ENCODE data around the gene TMEM120B.
"Not testable (repeated sequence)": the region's sequence is repeated elsewhere in the genome, so short reads cannot be mapped to it uniquely, and the experiment has no call there.

Gene TMEM120B

DNA sequence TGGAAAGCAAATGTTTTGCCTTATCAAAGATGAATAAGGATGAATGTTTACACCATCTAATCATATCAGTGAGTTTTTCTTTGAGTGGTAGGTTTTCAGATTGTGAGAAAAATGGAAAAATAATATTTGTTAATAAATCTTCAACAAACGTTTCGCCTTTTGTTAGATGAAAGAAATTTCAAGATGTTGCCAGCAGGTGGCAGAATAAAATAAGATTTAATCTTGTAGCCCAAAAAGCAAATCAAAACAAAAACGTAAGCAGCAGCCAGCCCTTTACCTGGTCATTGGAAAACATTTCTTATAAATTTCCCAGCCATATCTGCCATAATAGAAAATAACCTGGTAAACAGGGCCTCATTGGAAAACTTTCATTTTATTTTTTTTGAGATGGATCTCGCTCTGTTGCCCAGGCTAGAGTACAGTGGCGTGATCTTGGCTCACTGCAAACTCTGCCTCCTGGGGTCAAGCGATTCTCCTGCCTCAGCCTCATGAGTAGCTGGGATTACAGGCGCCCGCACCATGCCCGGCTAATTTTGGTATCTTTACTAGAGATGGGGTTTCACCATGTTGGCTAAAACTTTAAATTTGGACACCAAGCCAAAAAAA, 15.4 kb upstream of the TMEM120B start:
- no peak overlapping the region for H3K4me3 Mint-ChIP-seq
- H3K36me3 Mint-ChIP-seq = no peaks in the 10 kb centered on the region
- H3K9me3 Mint-ChIP-seq (ENCODE audit: low read depth) = no peaks in the 10 kb centered on the region
- H3K4me1 Mint-ChIP-seq (ENCODE audit: low read depth) = peaks cover 1% of the 10 kb centered on the region
- no peak overlapping the region for H3K27ac Mint-ChIP-seq
- no peaks in the 10 kb centered on the region for H3K27me3 Mint-ChIP-seq

DNA sequence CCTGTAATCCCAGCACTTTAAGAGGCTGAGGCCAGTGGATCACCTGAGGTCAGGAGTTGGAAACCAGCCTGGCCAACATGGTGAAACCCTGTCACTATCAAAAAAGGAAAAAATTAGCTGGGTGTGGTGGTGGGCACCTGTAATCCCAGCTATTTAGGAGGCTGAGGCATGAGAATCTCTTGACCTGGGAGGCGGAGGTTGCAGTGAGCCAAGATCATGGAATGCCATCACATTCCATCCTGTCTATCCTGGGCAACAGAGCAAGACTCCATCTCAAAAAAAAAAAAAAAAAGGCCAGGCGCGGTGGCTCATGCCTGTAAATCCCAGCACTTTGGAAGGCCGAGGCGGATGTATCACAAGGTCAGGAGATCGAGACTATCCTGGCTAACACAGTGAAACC, 14.7 kb upstream of the TMEM120B start:
- not testable (repeated sequence) for H3K36me3 Mint-ChIP-seq

DNA sequence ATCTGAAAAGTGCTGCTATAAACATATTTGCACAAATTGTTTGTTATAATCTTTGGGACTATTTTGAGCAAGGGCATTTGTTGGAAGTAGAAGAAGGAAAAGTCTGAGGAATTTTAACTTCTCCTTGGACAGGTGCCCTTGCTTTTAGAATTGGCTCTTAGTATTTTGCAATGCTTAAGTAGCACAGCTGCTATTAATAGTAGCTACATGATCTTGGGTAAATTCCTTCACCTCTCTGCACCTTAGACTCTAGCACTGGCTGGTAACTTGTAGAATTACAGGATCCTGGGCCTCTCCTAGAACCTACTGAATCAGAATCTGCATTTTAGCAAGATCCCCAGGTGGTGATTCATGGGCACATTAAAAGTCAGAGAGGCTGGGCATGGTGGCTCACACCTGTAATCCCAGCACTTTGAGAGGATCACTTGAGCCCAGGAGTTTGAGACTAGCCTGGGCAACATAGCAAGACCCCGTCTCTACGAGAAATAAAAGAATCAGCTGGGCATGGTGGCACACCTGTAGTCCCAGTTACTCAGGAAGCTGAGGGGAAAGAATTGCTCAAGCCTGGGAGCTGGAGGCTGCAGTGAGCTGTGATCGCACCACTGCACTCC, 10.8 kb upstream of the TMEM120B start:
- Mint-ChIP-seq H3K36me3 (peaks cover 3% of the 10 kb centered on the region), H3K27ac (no peak overlapping the region), H3K4me3 (no peak overlapping the region), H3K4me1 (ENCODE audit: low read depth) (peaks cover 1% of the 10 kb centered on the region), H3K9me3 (ENCODE audit: low read depth) (no peaks in the 10 kb centered on the region), H3K27me3 (peaks cover 1% of the 10 kb centered on the region)

More for the DNA sequence above, 14.7 kb upstream of the TMEM120B start:
- not testable (repeated sequence) for H3K4me3 Mint-ChIP-seq; H3K27ac Mint-ChIP-seq; H3K4me1 Mint-ChIP-seq (ENCODE audit: low read depth); H3K27me3 Mint-ChIP-seq; H3K9me3 Mint-ChIP-seq (ENCODE audit: low read depth)

DNA sequence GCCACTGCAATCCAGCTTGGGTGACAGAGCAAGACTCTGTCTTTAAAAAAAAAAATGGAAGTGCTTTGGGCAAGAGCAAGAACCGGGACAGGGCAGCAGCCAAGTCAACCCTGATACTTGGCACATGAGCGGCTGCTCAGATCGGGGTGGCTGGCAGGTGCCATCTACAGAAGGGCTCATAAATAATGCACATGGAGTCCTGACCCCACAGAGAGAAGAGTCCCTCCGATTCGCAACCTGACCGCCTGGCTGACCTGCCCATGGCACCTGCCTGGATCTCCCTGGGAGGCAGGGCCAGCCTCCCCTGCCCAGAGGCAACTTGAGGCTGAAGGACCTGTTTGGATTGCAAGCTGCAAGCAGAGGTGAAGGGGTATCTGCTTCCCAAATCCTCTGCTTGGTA, 9.6 kb upstream of the TMEM120B start:
- Mint-ChIP-seq H3K27me3 (peaks cover 1% of the 10 kb centered on the region), H3K4me3 (no peak overlapping the region), H3K27ac (no peak overlapping the region), H3K9me3 (ENCODE audit: low read depth) (no peaks in the 10 kb centered on the region), H3K36me3 (peaks cover 3% of the 10 kb centered on the region), H3K4me1 (ENCODE audit: low read depth) (no peaks in the 10 kb centered on the region)

DNA sequence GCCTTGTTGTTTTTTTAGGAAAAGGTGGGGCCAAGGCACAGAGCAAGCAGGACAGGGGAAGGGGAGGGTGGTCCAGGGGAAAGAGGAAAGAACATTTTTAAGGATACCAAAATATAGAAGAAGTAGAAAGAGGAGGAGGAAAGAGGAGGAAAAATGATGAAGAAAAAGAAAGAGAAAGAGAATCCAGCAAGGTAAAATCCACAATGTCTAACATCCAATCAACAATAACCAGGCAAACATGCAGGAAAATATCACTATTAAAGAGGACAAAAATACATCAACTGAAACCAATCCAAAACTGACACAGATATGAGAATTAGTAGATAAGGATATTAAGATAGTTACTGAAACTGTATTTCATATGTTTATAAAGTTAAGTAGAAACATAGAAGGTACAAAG, 7.0 kb upstream of the TMEM120B start:
- no peak overlapping the region for H3K27ac Mint-ChIP-seq
- peaks cover 1% of the 10 kb centered on the region for H3K27me3 Mint-ChIP-seq
- no peaks in the 10 kb centered on the region for H3K4me1 Mint-ChIP-seq (ENCODE audit: low read depth)
- H3K4me3 Mint-ChIP-seq = no peak overlapping the region
- H3K9me3 Mint-ChIP-seq (ENCODE audit: low read depth) = no peaks in the 10 kb centered on the region
- peaks cover 3% of the 10 kb centered on the region for H3K36me3 Mint-ChIP-seq

DNA sequence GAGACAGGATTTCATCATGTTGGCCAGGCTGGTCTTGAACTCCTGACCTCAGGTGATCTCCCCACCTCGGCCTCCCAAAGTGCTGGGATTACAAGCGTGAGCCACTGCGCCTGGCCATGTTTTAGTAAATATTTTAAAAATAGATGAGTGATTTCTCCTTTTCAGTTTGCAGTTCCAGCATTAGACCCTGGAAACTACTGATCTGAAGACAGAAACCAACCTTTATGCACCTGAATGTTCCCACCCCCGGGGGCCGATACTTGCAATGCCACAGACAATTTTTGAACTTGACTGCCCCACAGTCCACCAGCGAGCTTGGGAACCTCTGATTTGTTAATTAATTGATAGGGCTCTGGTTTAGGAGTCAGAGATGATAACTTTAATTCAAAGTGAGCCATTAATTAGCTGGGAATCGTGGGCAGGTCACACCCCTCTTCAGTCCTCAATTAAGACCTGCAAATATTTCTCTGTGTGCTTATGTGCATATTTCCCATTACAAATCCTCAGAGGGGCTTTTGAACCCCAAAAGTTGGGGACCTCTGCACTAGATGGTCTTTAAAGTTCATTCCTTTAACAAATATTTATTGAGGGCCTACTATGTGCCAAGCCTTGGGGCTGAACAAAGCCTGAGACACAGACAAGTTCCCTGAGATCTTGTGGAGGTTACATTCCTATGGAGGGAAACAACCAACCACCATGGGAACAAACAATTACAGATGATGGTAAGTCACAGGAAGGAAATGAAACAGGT, 4.1 kb upstream of the TMEM120B start:
- Mint-ChIP-seq H3K27me3 (peaks cover 1% of the 10 kb centered on the region), H3K9me3 (ENCODE audit: low read depth) (no peaks in the 10 kb centered on the region), H3K36me3 (peaks cover 3% of the 10 kb centered on the region), H3K27ac (no peak overlapping the region), H3K4me3 (no peak overlapping the region), H3K4me1 (ENCODE audit: low read depth) (peaks cover 11% of the 10 kb centered on the region)

DNA sequence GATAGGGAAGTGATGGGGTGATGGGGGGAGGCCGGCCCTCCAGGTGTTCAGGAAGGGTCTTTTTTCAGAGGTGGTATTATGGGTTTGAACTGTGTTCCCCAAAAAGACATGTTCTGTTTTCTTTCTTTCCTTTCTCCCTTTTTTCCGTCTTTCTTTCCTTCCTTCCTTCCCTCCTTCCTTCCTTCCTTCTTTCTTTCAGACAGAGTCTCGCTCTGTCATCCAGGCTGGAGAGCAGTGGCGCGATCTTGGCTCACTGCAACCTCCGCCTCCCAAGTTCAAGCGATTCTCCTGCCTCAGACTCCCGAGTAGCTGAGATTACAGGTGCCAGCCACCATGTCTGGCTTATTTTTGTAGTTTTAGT, 3.5 kb upstream of the TMEM120B start:
- not testable (repeated sequence) for H3K36me3 Mint-ChIP-seq; H3K27me3 Mint-ChIP-seq; H3K27ac Mint-ChIP-seq; H3K4me3 Mint-ChIP-seq; H3K9me3 Mint-ChIP-seq (ENCODE audit: low read depth)
- H3K4me1 Mint-ChIP-seq (ENCODE audit: low read depth) = peaks cover 16% of the 10 kb centered on the region

DNA sequence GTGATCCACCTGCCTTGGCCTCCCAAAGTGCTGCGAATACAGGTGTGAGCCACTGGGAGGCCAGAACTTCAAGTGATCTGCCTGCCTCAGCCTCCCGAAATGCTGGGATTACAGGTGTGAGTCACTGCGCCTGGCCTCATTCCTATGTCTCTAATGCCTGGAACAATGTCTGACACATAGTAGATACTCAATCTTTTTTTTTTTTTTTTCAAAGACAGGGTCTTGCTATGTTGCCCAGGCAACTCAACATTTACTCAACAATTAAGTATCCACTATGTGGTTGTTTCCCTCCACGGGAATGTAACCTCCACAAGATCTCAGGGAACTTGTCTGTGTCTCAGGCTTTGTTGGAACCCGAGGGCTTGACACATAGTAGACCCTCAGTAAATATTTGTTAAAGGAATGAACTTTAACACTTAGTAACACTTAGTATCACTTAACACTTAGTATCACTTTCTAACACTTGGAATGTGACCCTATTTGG, 3.0 kb upstream of the TMEM120B start:
- Mint-ChIP-seq H3K36me3 (peaks cover 3% of the 10 kb centered on the region), H3K27me3 (peaks cover 1% of the 10 kb centered on the region), H3K4me3 (no peak overlapping the region), H3K4me1 (ENCODE audit: low read depth) (peaks cover 17% of the 10 kb centered on the region), H3K27ac (no peak overlapping the region), H3K9me3 (ENCODE audit: low read depth) (no peaks in the 10 kb centered on the region)

DNA sequence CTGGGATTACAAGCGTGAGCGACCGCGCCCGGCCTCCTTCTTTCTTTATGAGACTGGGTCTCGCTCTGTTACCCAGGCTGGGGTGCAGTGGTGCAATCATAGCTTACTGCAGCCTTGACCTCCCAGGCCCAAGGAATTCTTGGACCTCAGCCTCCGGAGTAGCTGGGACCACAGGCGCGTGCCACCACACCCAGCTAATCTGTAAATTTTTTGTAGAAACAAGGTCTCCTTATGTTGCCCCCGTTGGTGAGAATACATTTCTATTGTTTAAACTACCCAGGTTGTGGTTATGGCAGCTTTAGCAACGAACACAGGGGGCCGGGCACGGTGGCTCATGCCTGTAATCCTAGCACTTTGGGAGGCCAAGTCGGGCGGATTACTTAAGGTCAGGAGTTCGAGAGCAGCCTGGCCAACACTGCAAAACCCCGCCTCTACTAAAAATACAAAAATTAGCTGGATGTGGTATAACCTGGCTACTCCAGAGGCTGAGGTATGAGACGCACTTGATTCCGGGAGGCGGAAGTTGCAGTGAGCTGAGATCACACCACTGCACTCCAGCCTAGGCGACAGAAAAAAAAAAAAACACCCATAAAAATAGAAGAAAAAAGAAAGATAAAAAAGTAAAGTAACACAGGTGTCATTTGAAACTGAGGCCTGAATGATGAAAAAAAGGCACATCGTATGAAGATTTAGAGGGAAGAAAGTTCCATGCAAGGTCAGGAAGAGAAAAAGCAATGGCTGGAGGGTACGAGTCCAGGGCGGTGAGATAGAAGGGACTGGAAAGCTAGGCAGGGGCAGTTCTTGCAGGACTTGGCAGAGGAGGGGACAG, 977 bp upstream of the TMEM120B start:
- peaks cover 19% of the 10 kb centered on the region for H3K4me1 Mint-ChIP-seq (ENCODE audit: low read depth)
- H3K27me3 Mint-ChIP-seq = no peaks in the 10 kb centered on the region
- peak overlapping the region; percentile 97 for H3K4me3 Mint-ChIP-seq
- no peaks in the 10 kb centered on the region for H3K9me3 Mint-ChIP-seq (ENCODE audit: low read depth)
- H3K27ac Mint-ChIP-seq = peak overlapping the region; percentile 84
- H3K36me3 Mint-ChIP-seq = no peaks in the 10 kb centered on the region

DNA sequence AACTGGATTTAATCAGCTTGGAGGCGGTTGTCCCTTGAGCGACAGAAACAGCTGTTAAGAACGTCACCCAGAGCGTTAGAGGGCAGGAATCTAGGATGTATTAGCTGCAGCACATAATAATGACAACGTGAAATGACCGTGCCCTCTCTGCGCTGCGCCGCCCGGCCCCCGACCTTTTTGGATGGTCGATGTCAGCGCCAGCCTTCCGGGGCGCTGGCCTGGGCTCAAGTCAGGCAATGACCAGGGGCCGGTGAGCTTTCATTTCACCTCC, 427 bp upstream of the TMEM120B start:
- peak overlapping the region; percentile 84 for H3K27ac Mint-ChIP-seq
- H3K4me3 Mint-ChIP-seq = peak overlapping the region; percentile 97
- H3K27me3 Mint-ChIP-seq = no peaks in the 10 kb centered on the region
- no peaks in the 10 kb centered on the region for H3K9me3 Mint-ChIP-seq (ENCODE audit: low read depth)
- no peaks in the 10 kb centered on the region for H3K36me3 Mint-ChIP-seq
- peaks cover 19% of the 10 kb centered on the region for H3K4me1 Mint-ChIP-seq (ENCODE audit: low read depth)

DNA sequence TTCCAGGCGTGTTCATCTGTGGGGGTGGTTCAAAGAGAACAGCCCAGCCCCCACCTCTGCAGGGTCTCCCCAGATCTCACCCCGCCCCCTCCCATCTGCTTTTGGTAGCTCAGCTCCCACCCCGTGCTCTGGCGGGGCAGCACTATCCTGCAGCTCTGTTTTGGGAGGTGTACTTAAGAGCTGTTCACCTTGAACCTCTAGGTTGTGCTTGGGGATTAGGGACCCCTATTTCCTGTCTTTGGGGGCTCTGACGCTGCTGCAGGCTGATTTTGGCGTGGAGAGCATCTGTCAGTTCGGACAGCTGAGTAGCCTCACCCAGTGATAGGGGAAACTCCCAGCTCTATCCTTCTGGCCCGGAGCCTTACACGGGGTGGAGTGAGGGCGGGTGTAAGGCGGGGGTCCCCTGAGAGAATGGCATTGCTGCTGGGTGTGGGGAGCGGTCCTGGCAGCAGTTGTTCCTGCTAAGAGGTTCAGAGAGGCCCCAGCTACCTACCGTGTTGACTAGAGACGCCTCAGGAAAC, 765 bp downstream of the TMEM120B start:
- H3K27me3 Mint-ChIP-seq = no peaks in the 10 kb centered on the region
- peaks cover 19% of the 10 kb centered on the region for H3K4me1 Mint-ChIP-seq (ENCODE audit: low read depth)
- H3K27ac Mint-ChIP-seq = peak overlapping the region; percentile 34
- no peaks in the 10 kb centered on the region for H3K36me3 Mint-ChIP-seq
- peak overlapping the region; percentile 97 for H3K4me3 Mint-ChIP-seq
- H3K9me3 Mint-ChIP-seq (ENCODE audit: low read depth) = no peaks in the 10 kb centered on the region

DNA sequence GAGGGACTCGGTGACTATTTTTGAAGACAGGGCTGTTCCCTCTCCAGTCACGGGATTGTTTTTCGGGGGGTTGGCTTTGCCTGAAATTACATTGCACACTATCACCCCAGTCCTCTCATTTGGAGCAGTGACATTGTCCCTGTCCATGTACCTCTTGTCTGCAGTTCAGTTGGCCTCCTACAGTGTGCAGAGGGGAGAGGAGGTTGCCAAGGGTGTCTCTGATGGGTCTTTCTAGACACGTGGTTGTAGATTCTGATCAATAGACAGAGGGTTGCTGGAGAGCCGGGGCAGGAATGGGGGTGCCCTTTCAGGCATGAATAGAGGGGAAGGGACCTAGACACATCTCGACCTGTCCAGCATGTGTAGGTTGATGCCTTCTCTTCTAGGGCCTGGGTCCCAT, 1.2 kb downstream of the TMEM120B start:
- Mint-ChIP-seq H3K36me3 (no peaks in the 10 kb centered on the region), H3K4me3 (peak overlapping the region; percentile 97), H3K27ac (no peak overlapping the region), H3K27me3 (no peaks in the 10 kb centered on the region), H3K9me3 (ENCODE audit: low read depth) (no peaks in the 10 kb centered on the region), H3K4me1 (ENCODE audit: low read depth) (peaks cover 19% of the 10 kb centered on the region)

DNA sequence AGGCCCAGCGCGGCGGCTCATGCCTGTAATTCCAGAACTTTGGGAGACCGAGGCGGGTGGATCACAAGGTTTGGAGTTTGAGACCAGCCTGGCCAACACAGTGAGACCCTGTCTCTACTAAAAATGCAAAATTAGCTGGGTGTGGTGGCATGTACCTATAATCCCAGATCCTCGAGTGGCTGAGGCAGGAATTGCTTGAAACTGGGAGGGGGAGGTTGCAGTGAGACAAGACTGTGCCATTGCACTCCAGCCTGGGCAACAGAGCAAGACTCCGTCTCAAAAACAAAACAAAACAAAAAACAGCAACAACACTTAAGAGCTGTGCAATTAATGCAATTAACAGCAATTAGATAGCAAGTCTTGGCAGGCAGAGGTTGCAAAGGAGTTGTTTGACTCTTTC, 2.5 kb downstream of the TMEM120B start:
- H3K36me3 Mint-ChIP-seq; H3K4me3 Mint-ChIP-seq; H3K9me3 Mint-ChIP-seq (ENCODE audit: low read depth); H3K27me3 Mint-ChIP-seq; H3K27ac Mint-ChIP-seq: not testable (repeated sequence)
- H3K4me1 Mint-ChIP-seq (ENCODE audit: low read depth) = peaks cover 19% of the 10 kb centered on the region

DNA sequence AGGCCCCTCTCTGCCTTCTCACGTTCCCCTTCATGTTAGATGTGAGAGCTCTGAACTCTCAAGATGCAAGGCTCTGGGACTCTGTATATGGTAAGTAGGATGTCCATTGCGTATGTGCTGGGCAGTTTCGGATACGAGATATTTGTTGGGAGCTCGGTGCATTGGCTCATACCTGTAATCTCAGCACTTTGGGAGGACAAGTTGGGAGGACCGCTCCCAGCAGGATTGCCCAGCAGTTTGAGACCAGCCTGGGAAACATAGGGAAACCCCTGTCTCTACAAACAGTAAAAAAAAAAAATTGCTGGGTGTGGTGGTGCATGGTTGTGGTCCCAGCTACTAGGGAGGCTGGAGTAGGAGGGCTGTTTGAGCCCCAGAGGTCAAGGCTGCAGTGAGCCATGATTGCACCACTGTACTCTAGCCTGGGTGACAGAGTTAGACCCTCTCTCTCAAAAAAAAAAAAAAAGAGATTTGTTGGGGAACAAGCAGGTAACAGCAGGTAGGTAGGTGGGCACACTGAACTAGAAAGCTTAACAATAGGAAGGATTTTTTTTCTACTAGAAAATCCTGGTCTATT, 3.4 kb downstream of the TMEM120B start:
- Mint-ChIP-seq H3K27me3 (no peaks in the 10 kb centered on the region), H3K4me3 (no peak overlapping the region), H3K4me1 (ENCODE audit: low read depth) (peaks cover 15% of the 10 kb centered on the region), H3K36me3 (no peaks in the 10 kb centered on the region), H3K9me3 (ENCODE audit: low read depth) (no peaks in the 10 kb centered on the region), H3K27ac (no peak overlapping the region)

All from activated naive CD8-positive, alpha-beta T cell (primary cell).